Uterus (tissue), 4 donors: ENCODE measurements around the gene SPACA4. TPM values are rescaled to one million over a fixed set of nuclear protein-coding genes. Genes with fewer than 3 reads are reported as not detected.
"Not testable (repeated sequence)": the region's sequence is repeated elsewhere in the genome, so short reads cannot be mapped to it uniquely, and the experiment has no call there.

Experiments used
- DNase-seq, 2 donors: peaks; one replicate each; pipeline ENCODE4 v3.0.0-alpha.2; 2019 to 2020
- H3K27ac ChIP-seq, 2 donors: fragments of 200-600 bp; sonication (generic); 1 replicate in 1 of 2; 2 replicates in 1 of 2; pipeline ENCODE4 v1.5.1; 2016 to 2018
- H3K27me3 ChIP-seq, 2 donors: fragments of 200-600 bp; sonication (generic); one replicate each; pipeline ENCODE4 v1.5.1; 2018 to 2019; ENCODE audit warnings: control low read depth in 1 of 2
- H3K36me3 ChIP-seq, 2 donors: fragments of 200-600 bp; sonication (generic); one replicate each; pipeline ENCODE4 v1.5.1; 2019; ENCODE audit warnings: control low read depth in 1 of 2
- H3K4me1 ChIP-seq, 2 donors: fragments of 200-600 bp; sonication (generic); one replicate each; pipeline ENCODE4 v1.5.1; 2018 to 2019; ENCODE audit warnings: control low read depth in 1 of 2
- H3K4me3 ChIP-seq, 2 donors: fragments of 200-600 bp; sonication (generic); 1 replicate in 1 of 2; 2 replicates in 1 of 2; pipeline ENCODE4 v1.5.1; 2018 to 2019; ENCODE audit warnings: mild to moderate bottlenecking in 1 of 2
- H3K9me3 ChIP-seq, 2 donors: fragments of 200-600 bp; sonication (generic); one replicate each; pipeline ENCODE4 v1.5.1; 2019; ENCODE audit warnings: control low read depth in 1 of 2
- POLR2A ChIP-seq, 2 donors: fragments of 450-650 bp; IDR thresholded peaks; one replicate each; pipeline ENCODE4 v1.6.1; 2016; ENCODE audit warnings: antibody characterized with exemption in 2 of 2, mild to moderate bottlenecking in 1 of 2, moderate library complexity in 1 of 2
- intact Hi-C: fragments of 100-400 bp; cut with DNase I; formaldehyde crosslinking; loops from one replicate; pipeline ENCODE4 v1.15.1; 2023; ENCODE audit warnings: low total_unique reads
- total RNA-seq, 4 donors: library from RNA; depleted of rRNA in 3 of 4; stranded (reverse); fragments of >200 nt in 3 of 4; gene quantifications; one replicate each; pipeline versions ENCODE4 v1.1.0 to v1.2.4, GENCODE V29; 2014 to 2023
- TF ChIP-seq, protein P1 (sequence below), 4 experiments: fragments of 200-600 bp in 2 of 4; fragments of 450-650 bp in 2 of 4; sonication (generic) in 2 of 4; IDR thresholded peaks; one replicate each; pipeline ENCODE4 v1.5.1; 2016 to 2019; ENCODE audit warnings: antibody characterized with exemption in 4 of 4, mild to moderate bottlenecking in 2 of 4, moderate library complexity in 1 of 4
- donor health status: DM: yes; HTN: yes; CAD: no.

SPACA4 gene
- total RNA-seq, 4 donors from 2014 or later, result not detected

- no peaks in the 10 kb centered on the region for H3K36me3 ChIP-seq
- no peak for TF ChIP-seq POLR2A (IDR thresholded peaks at IDR 0.05)
- TF ChIP-seq, protein P1, sequence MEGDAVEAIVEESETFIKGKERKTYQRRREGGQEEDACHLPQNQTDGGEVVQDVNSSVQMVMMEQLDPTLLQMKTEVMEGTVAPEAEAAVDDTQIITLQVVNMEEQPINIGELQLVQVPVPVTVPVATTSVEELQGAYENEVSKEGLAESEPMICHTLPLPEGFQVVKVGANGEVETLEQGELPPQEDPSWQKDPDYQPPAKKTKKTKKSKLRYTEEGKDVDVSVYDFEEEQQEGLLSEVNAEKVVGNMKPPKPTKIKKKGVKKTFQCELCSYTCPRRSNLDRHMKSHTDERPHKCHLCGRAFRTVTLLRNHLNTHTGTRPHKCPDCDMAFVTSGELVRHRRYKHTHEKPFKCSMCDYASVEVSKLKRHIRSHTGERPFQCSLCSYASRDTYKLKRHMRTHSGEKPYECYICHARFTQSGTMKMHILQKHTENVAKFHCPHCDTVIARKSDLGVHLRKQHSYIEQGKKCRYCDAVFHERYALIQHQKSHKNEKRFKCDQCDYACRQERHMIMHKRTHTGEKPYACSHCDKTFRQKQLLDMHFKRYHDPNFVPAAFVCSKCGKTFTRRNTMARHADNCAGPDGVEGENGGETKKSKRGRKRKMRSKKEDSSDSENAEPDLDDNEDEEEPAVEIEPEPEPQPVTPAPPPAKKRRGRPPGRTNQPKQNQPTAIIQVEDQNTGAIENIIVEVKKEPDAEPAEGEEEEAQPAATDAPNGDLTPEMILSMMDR (IDR thresholded peaks at IDR 0.05), result no peak
- intact Hi-C loops, result no loop called here
Observed at GRCh38 chr19:48575931-48576622, 30.5 kb upstream of the SPACA4 start.

DNA sequence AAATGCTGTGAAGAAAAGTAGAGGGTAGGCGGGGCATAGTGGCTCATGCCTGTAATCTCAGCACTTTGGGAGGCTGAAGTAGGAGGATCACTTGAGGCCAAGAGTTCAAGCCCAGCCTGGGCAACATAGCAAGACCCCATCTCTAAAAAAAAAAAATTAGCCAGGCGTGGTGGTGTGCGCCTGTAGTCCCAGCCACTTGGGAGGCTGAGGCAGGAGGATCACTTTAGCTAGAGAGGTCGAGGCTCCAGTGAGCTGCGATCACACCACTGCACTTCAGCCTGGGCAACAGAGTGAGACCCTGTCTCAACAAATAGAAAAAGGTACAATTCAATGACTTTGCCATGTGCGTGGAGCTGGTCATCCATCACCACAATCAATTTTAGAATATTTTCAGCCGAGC is 28.6 kb upstream of the SPACA4 start:
- H3K27me3 ChIP-seq, intact Hi-C loops, H3K4me3 ChIP-seq, DNase-seq, H3K36me3 ChIP-seq, H3K27ac ChIP-seq, H3K4me1 ChIP-seq, H3K9me3 ChIP-seq: not testable (repeated sequence)

More at GRCh38 chr19:48575931-48576622, 30.5 kb upstream of the SPACA4 start:
- Histone ChIP-seq H3K4me1 (no peaks in the 10 kb centered on the region), H3K9me3 (no peaks in the 10 kb centered on the region), H3K27ac (no peak overlapping the region), H3K4me3 (no peak overlapping the region), H3K27me3 (no peaks in the 10 kb centered on the region)
- DNase-seq, result no peak

- no peak for DNase-seq
- intact Hi-C loops, result no loop called here
- no peaks in the 10 kb centered on the region for H3K4me1 ChIP-seq
- TF ChIP-seq, protein P1 (IDR thresholded peaks at IDR 0.05), result no peak
- no peak for TF ChIP-seq POLR2A (IDR thresholded peaks at IDR 0.05)
- H3K27ac ChIP-seq, result no peak overlapping the region
- H3K9me3 ChIP-seq, result no peaks in the 10 kb centered on the region
- H3K36me3 ChIP-seq, result no peaks in the 10 kb centered on the region
- no peak overlapping the region for H3K4me3 ChIP-seq
- no peaks in the 10 kb centered on the region for H3K27me3 ChIP-seq
Observed at GRCh38 chr19:48578891-48579290, 27.7 kb upstream of the SPACA4 start.

DNA sequence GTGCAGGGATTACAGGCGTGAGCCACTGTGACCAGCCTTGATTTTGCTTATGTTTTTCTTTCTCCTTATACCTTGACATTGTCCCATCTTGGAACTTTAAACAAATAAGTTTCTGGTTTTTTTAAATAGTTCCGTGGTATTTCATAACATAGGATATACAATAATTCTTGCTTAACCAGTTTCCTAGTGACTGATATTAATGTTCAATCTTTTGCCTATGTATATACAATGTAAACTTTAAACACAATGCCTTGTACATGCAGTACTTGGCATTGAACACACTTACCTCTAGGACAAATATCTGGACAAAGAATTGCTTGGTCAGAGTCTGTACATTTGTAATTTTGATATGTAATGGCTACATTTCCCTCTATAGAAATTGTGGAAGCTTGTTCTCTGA is 24.4 kb upstream of the SPACA4 start:
- no peaks in the 10 kb centered on the region for H3K27me3 ChIP-seq
- no peak for TF ChIP-seq POLR2A (IDR thresholded peaks at IDR 0.05)
- TF ChIP-seq, protein P1 (IDR thresholded peaks at IDR 0.05), result no peak
- H3K36me3 ChIP-seq, result no peaks in the 10 kb centered on the region
- H3K9me3 ChIP-seq, result no peaks in the 10 kb centered on the region
- intact Hi-C loops, result loop anchor here (10.0 kb wide), 1 partner anchor 87 kb away; no protein-coding TSS in a partner anchor
- no peak overlapping the region for H3K27ac ChIP-seq
- no peaks in the 10 kb centered on the region for H3K4me1 ChIP-seq
- H3K4me3 ChIP-seq, result no peak overlapping the region
- no peak for DNase-seq

- TF ChIP-seq, protein P1 (IDR thresholded peaks at IDR 0.05), result no peak
- TF ChIP-seq POLR2A (IDR thresholded peaks at IDR 0.05), result no peak
- Histone ChIP-seq H3K4me3 (no peak overlapping the region), H3K4me1 (no peaks in the 10 kb centered on the region), H3K27me3 (no peaks in the 10 kb centered on the region), H3K36me3 (no peaks in the 10 kb centered on the region), H3K27ac (no peak overlapping the region), H3K9me3 (no peaks in the 10 kb centered on the region)
- intact Hi-C loops, result loop anchor here (10.0 kb wide), 1 partner anchor 93 kb away; no protein-coding TSS in a partner anchor
- no peak for DNase-seq
Observed at GRCh38 chr19:48587387-48587786, 19.2 kb upstream of the SPACA4 start.
